OCI-LY7 (cell line): ENCODE data around the gene CCNI. TPM values are rescaled to one million over a fixed set of nuclear protein-coding genes. Genes with fewer than 3 reads are reported as not detected.

Experiments
- BruUV-seq: library from RNA; stranded (reverse); fragments of 400-500 nt; replicated peaks from 2 replicates; lab custom pipeline; 2021; lab: Mats Ljungman, UMichigan
- CTCF ChIA-PET: fragments of 300-600 bp; sonication (Branson Sonifier 250); formaldehyde crosslinking; loops from one replicate; lab custom pipeline; 2022; ENCODE audit warnings: antibody characterized with exemption; ENCODE audit not compliant: unreplicated experiment; lab: Charles Lee
- POLR2A ChIA-PET: fragments of 300-600 bp; sonication (Branson Sonifier 250); formaldehyde crosslinking; loops from one replicate; lab custom pipeline; 2022; ENCODE audit warnings: antibody characterized with exemption; lab: Charles Lee
- DNase-seq: peaks from one replicate; pipeline ENCODE4 v3.0.0-alpha.2; 2015; ENCODE audit warnings: low spot score
- H2AFZ ChIP-seq: fragments of 200-600 bp; sonication (generic), shearing (Covaris generic); 2 replicates; pipeline ENCODE4 v1.6.1; 2014; ENCODE audit warnings: mild to moderate bottlenecking, antibody characterized with exemption, low read length, moderate library complexity
- H3K27ac ChIP-seq: fragments of 200-600 bp; sonication (generic); 2 replicates; pipeline ENCODE4 v1.5.1; 2014; ENCODE audit warnings: mixed run types, low read depth, mild to moderate bottlenecking, moderate library complexity, low read length, inconsistent platforms; ENCODE audit not compliant: poor library complexity, severe bottlenecking
- H3K36me3 ChIP-seq: fragments of 200-600 bp; sonication (generic); 2 replicates; pipeline ENCODE4 v1.6.1; 2014; ENCODE audit warnings: mild to moderate bottlenecking, antibody characterized with exemption, low read length, moderate library complexity, mixed read lengths; ENCODE audit not compliant: insufficient read depth
- H3K4me1 ChIP-seq: fragments of 200-600 bp; sonication (generic); 2 replicates; pipeline ENCODE4 v1.5.1; 2014; ENCODE audit warnings: mild to moderate bottlenecking, low read length; ENCODE audit not compliant: insufficient read depth, poor library complexity, severe bottlenecking
- H3K4me2 ChIP-seq: fragments of 200-600 bp; sonication (generic); 2 replicates; pipeline ENCODE4 v1.6.1; 2014; ENCODE audit warnings: mild to moderate bottlenecking, low read length
- H3K4me3 ChIP-seq: fragments of 200-600 bp; sonication (generic); 2 replicates; pipeline ENCODE4 v1.5.1; 2014; ENCODE audit warnings: mild to moderate bottlenecking, low read depth, low read length; ENCODE audit not compliant: poor library complexity, severe bottlenecking
- H3K79me2 ChIP-seq: fragments of 200-600 bp; sonication (generic); 2 replicates; pipeline ENCODE4 v1.6.1; 2016; ENCODE audit warnings: low read depth, mild to moderate bottlenecking, low read length, moderate library complexity, mixed read lengths; ENCODE audit not compliant: insufficient read depth
- H3K9me2 ChIP-seq: fragments of 200-600 bp; sonication (generic); 2 replicates; pipeline ENCODE4 v1.6.1; 2016; ENCODE audit warnings: mild to moderate bottlenecking, low read length, mixed read lengths; ENCODE audit not compliant: insufficient read depth
- H3K9me3 ChIP-seq: fragments of 200-600 bp; sonication (generic); 2 replicates; pipeline ENCODE4 v1.6.1; 2014; ENCODE audit warnings: mild to moderate bottlenecking, mixed run types, low read length, mixed read lengths
- H4K20me1 ChIP-seq: fragments of 200-600 bp; sonication (generic); 2 replicates; pipeline ENCODE4 v1.6.1; 2014; ENCODE audit warnings: mild to moderate bottlenecking, antibody characterized with exemption, low read length, moderate library complexity, mixed read lengths; ENCODE audit not compliant: insufficient read depth
- CTCF ChIP-seq: fragments of 200-600 bp; sonication (generic); conservative IDR thresholded peaks from 2 replicates; pipeline ENCODE4 v1.5.1; 2014; ENCODE audit warnings: mild to moderate bottlenecking, antibody characterized with exemption, low read length, moderate library complexity, mixed read lengths
- EZH2phosphoT487 ChIP-seq: fragments of 200-600 bp; sonication (generic); IDR thresholded peaks from 2 replicates; pipeline ENCODE4 v1.6.1; 2018; ENCODE audit warnings: low read depth, borderline replicate concordance, mild to moderate bottlenecking, mixed run types, antibody characterized with exemption, low read length, moderate library complexity, mixed read lengths
- intact Hi-C: fragments of 100-400 bp; cut with micrococcal nuclease; formaldehyde crosslinking; loops from one replicate; pipeline ENCODE4 v1.10.0; 2022; ENCODE audit not compliant: unreplicated experiment
- total RNA-seq, 2 experiments: library from RNA; depleted of rRNA in 1 of 2; stranded (reverse); fragments of >200 nt in 1 of 2; shearing (Covaris generic) in 1 of 2; gene quantifications; 2 replicates each; pipeline ENCODE4 v1.2.3, GENCODE V29; 2014 to 2022

Gene CCNI
- total RNA-seq, 2 experiments from 2014 or later = 105 to 293 TPM

DNA sequence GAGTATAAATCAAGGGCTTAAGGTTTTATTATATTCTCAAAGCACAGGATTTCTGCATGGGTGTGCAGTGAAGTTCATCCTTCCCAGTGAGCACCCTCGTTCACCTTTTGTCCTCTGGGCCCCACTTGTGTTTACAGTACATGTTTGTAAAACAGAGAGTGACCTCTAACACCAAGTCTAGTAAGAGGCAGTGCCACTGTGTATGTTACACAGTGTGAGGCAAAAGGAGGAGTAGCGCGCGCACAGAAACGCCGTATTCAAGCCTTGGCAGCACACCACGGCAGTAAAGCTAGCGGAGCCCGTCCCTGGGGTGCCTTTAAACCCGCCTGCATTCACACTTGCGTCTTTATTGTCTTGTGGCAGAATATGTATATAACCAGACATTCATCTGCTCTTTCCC is 51.9 kb downstream of the CCNI start:
- Histone ChIP-seq H3K4me2 (no peak overlapping the region), H3K4me3 (no peak overlapping the region), H3K9me3 (no peaks in the 10 kb centered on the region), H3K4me1 (no peaks in the 10 kb centered on the region), H4K20me1 (no peaks in the 10 kb centered on the region), H3K79me2 (no peaks in the 10 kb centered on the region), H3K27ac (no peak overlapping the region), H2AFZ (no peak overlapping the region), H3K9me2 (no peaks in the 10 kb centered on the region), H3K36me3 (peaks cover 33% of the 10 kb centered on the region; the same call in 1 of the 2 replicates)
- ChIA-PET CTCF (no interaction called here), POLR2A (no interaction called here)
- no TSS peak for BruUV-seq
- intact Hi-C loops = no loop called here
- no peak for TF ChIP-seq EZH2phosphoT487
- TF ChIP-seq CTCF = no peak
- DNase-seq = no peak

DNA sequence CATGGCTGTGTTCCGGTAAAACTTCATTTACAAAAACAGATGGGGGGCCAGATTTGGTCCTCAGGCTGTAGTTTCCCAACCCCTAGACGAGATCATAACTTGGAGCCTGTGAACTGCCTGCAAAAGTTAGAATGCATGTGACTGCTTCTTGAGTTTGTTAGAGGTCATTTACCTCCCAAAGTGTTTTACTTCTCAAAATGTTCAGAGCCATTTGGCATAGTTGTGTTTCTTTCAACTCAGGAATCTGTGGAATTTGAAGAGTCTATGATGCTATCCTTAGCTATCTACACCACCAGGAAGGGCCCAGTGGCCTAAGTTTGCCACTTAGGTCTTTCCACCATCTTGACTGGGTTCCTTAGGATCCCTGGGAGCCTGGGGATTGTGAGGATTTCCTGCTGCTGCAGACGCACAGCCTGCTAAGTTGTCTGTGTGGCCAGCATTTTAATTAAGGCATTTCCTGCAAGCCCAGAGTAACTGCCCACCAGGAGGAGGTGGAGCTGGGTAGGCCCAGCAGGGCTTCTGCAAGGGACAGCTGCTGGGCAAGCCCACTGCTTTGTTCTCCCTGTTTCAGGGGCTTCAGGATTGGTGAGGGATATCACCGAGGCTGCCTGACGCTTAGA is 53.1 kb downstream of the CCNI start:
- Histone ChIP-seq H4K20me1 (no peaks in the 10 kb centered on the region), H3K27ac (no peak overlapping the region), H3K9me2 (no peaks in the 10 kb centered on the region), H2AFZ (no peak overlapping the region), H3K4me3 (no peak overlapping the region), H3K79me2 (no peaks in the 10 kb centered on the region), H3K4me1 (no peaks in the 10 kb centered on the region), H3K36me3 (peaks cover 26% of the 10 kb centered on the region; the same call in 1 of the 2 replicates), H3K9me3 (no peaks in the 10 kb centered on the region), H3K4me2 (no peak overlapping the region)
- CTCF ChIA-PET = no interaction called here
- TF ChIP-seq CTCF = no peak
- no peak for TF ChIP-seq EZH2phosphoT487
- no peak for DNase-seq
- BruUV-seq = no TSS peak
- intact Hi-C loops = no loop called here
- POLR2A ChIA-PET = interaction anchor here (0.5 kb wide), 1 partner anchor 122 kb away, joined by 4 read pairs; no protein-coding TSS in a partner anchor

GRCh38 chr4:77021614-77022089 is 54.1 kb downstream of the CCNI start:
- no peak for TF ChIP-seq CTCF
- Histone ChIP-seq H3K9me3 (no peaks in the 10 kb centered on the region), H3K4me3 (no peak overlapping the region), H2AFZ (no peak overlapping the region), H3K27ac (no peak overlapping the region), H3K79me2 (no peaks in the 10 kb centered on the region), H4K20me1 (no peaks in the 10 kb centered on the region), H3K9me2 (no peaks in the 10 kb centered on the region), H3K4me2 (no peak overlapping the region), H3K36me3 (peaks cover 23% of the 10 kb centered on the region; the same call in 1 of the 2 replicates), H3K4me1 (no peaks in the 10 kb centered on the region)
- BruUV-seq = no TSS peak
- DNase-seq = no peak
- ChIA-PET POLR2A (no interaction called here), CTCF (no interaction called here)
- intact Hi-C loops = no loop called here
